Measurements from ENCODE around the gene SEMA4C.
A peak's percentile ranks its signal among the peaks of the same experiment; 100 is the strongest.

SEMA4C gene

DNA sequence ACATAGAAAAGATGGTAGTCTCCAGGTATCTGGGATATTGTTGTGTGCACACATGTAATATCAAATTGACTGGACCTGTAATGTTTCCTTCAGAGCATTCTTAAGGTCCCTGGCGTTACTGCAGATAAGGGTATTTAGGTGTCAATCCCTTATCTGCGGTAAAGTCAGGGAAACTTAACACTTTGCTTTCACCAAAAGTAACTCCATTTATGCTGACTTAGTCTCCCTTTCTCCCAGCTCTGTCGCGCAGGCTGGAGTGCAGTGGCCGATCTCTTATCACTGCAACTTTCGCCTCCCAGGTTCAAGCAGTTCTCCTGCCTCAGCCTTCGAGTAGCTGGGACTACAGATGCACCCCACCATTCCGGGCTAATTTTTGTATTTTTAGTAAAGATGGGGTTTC is 52.0 kb downstream of the SEMA4C start:
- DNase-seq, result no peak

DNA sequence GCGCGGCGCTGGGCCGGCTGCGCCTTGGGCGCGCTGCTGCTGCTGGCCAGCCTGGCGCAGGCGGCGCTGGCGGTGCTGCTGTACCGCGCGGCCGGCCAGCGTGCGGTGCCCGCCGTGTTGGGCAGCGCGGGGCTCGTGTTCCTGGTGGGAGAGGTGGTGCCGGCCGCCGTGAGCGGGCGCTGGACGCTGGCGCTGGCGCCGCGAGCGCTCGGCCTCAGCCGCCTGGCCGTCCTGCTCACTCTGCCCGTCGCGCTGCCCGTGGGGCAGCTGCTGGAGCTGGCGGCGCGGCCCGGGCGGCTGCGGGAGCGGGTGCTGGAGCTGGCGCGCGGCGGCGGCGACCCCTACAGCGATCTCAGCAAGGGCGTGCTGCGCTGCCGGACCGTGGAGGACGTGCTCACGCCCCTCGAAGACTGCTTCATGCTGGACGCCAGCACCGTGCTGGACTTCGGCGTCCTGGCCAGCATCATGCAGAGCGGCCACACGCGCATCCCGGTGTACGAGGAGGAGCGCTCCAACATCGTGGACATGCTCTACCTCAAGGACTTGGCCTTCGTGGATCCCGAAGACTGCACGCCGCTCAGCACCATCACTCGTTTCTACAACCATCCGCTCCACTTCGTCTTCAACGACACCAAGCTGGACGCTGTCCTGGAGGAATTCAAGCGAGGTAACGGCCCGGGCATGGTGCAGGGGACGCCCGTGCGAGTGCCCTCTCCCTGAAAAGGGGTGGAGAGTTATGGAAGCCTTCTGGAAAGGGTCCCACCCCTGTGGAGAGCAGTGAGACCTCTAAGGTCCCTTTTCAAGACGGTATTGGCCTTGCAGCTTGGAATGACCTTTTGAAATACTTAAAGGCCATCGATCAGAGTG is 52.8 kb downstream of the SEMA4C start:
- no peak for DNase-seq

DNA sequence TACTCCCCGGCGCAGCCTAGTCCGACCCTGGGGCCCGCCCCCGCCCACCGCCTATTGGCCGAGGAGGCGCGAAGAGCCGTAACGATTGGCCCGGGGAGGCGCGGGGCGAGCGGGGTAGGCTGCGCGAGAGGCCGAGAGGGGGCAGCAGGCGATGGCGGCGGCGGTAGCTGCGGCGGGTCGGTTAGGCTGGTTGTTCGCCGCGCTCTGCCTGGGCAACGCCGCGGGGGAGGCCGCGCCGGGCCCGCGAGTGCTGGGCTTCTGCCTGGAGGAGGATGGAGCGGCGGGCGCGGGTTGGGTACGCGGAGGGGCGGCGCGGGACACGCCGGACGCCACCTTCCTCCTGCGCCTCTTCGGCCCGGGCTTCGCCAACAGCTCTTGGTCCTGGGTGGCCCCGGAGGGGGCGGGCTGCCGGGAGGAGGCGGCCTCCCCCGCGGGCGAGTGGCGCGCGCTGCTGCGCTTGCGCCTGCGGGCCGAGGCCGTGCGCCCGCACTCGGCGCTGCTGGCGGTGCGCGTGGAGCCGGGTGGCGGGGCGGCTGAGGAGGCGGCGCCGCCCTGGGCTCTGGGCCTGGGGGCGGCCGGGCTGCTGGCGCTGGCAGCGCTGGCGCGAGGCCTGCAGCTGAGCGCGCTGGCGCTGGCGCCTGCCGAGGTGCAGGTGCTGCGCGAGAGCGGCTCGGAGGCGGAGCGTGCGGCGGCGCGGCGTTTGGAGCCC is 53.6 kb downstream of the SEMA4C start, which contains the start of gene CNNM3:
Gene CNNM3, plus strand, starts transcription at position 142 of the 709 bp plus-strand sequence. Its CDS starts 10 bp downstream, at position 152.
- DNase-seq, result peak; percentile 95 to 96

GRCh38 chr2:96815326-96816126 is 54.4 kb downstream of the SEMA4C start:
- DNase-seq, result peak in 1 of 2 donors; percentile 19

DNA sequence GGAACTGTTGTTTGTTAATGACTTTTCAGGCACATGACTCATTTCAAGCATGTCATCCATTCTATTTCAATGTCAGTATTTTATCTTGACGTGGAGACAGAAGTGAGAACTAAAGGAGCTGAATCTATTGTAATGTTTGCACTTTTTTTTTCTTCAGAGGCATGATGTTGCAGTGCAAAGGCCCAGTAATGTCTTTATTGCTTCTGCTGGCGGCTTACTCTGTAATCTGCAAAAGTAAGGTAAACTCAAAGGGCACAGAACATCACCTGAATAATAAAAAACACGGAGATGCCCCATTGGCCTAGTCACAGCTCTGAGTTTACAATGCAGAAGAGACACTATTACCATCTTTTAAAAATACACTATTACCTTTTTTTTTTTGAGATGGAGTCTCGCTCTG is 56.2 kb downstream of the SEMA4C start:
- no peak for DNase-seq

- DNase-seq, result no peak
Measured at GRCh38 chr2:96811917-96812316, 58.0 kb downstream of the SEMA4C start.

- no peak for DNase-seq
Measured at GRCh38 chr2:96810783-96811192, 59.1 kb downstream of the SEMA4C start.

- DNase-seq, result no peak
Measured at GRCh38 chr2:96809951-96810782, 59.7 kb downstream of the SEMA4C start.
